T-helper 2 cell treated with Interferon-gamma antibody and Interleukin-4, amounts not matched to agents 5 μg/mL and 100 μg/mL, for 36 hours (primary cell): ENCODE results near the gene RAPGEF1.

ENCODE experiments used
- DNase-seq: peaks from one replicate; pipeline ENCODE4 v3.0.0; 2021; ENCODE audit warnings: low spot score
- H3K27ac Mint-ChIP-seq: one replicate; pipeline ENCODE4 v1.8.0; 2021; ENCODE audit warnings: mild to moderate bottlenecking, mixed read lengths
- H3K27me3 Mint-ChIP-seq: one replicate; pipeline ENCODE4 v1.8.0; 2021; ENCODE audit warnings: low read depth, mixed read lengths
- H3K36me3 Mint-ChIP-seq: one replicate; pipeline ENCODE4 v1.8.0; 2021; ENCODE audit warnings: low read depth, mixed read lengths
- H3K4me1 Mint-ChIP-seq: one replicate; pipeline ENCODE4 v1.8.0; 2021; ENCODE audit warnings: low read depth, mixed read lengths
- H3K4me3 Mint-ChIP-seq: one replicate; pipeline ENCODE4 v1.8.0; 2022; ENCODE audit warnings: mild to moderate bottlenecking, moderate library complexity, mixed read lengths
- H3K9me3 Mint-ChIP-seq: one replicate; pipeline ENCODE4 v1.8.0; 2021; ENCODE audit warnings: mixed read lengths

RAPGEF1 gene

GRCh38 chr9:131739133-131739958, 530 bp downstream of the RAPGEF1 start:
- DNase-seq, result peak; percentile 52
- Mint-ChIP-seq H3K4me1 (peaks cover 53% of the 10 kb centered on the region), H3K9me3 (no peaks in the 10 kb centered on the region), H3K27me3 (no peaks in the 10 kb centered on the region), H3K4me3 (peak overlapping the region; percentile 93), H3K27ac (peak overlapping the region; percentile 90), H3K36me3 (peaks cover 31% of the 10 kb centered on the region)

GRCh38 chr9:131738293-131739132, 1.4 kb downstream of the RAPGEF1 start:
- Mint-ChIP-seq H3K9me3 (no peaks in the 10 kb centered on the region), H3K4me1 (peaks cover 53% of the 10 kb centered on the region), H3K4me3 (peak overlapping the region; percentile 93), H3K36me3 (peaks cover 33% of the 10 kb centered on the region), H3K27me3 (no peaks in the 10 kb centered on the region), H3K27ac (peak overlapping the region; percentile 90)
- no peak for DNase-seq

GRCh38 chr9:131737426-131737825, 2.5 kb downstream of the RAPGEF1 start:
- Mint-ChIP-seq H3K9me3 (no peaks in the 10 kb centered on the region), H3K36me3 (peaks cover 35% of the 10 kb centered on the region), H3K4me1 (peaks cover 49% of the 10 kb centered on the region), H3K4me3 (peak overlapping the region; percentile 82), H3K27ac (peak overlapping the region; percentile 98), H3K27me3 (no peaks in the 10 kb centered on the region)
- DNase-seq, result no peak

- Mint-ChIP-seq H3K27ac (peak overlapping the region; percentile 98), H3K4me3 (peak overlapping the region; percentile 82), H3K4me1 (peaks cover 58% of the 10 kb centered on the region), H3K9me3 (no peaks in the 10 kb centered on the region), H3K27me3 (no peaks in the 10 kb centered on the region), H3K36me3 (peaks cover 40% of the 10 kb centered on the region)
- peak; percentile 15 for DNase-seq
Measured at GRCh38 chr9:131736431-131736830, 3.4 kb downstream of the RAPGEF1 start.

GRCh38 chr9:131735238-131736128, 4.4 kb downstream of the RAPGEF1 start:
- Mint-ChIP-seq H3K4me1 (peaks cover 67% of the 10 kb centered on the region), H3K9me3 (no peaks in the 10 kb centered on the region), H3K4me3 (peak overlapping the region; percentile 82), H3K36me3 (peaks cover 42% of the 10 kb centered on the region), H3K27ac (peak overlapping the region; percentile 98), H3K27me3 (no peaks in the 10 kb centered on the region)
- no peak for DNase-seq

- Mint-ChIP-seq H3K27ac (peak overlapping the region; percentile 98), H3K27me3 (no peaks in the 10 kb centered on the region), H3K36me3 (peaks cover 42% of the 10 kb centered on the region), H3K4me1 (peaks cover 70% of the 10 kb centered on the region), H3K9me3 (no peaks in the 10 kb centered on the region), H3K4me3 (peak overlapping the region; percentile 82)
- DNase-seq, result no peak
Measured at GRCh38 chr9:131734781-131735180, 5.1 kb downstream of the RAPGEF1 start.

- Mint-ChIP-seq H3K36me3 (peaks cover 46% of the 10 kb centered on the region), H3K9me3 (no peaks in the 10 kb centered on the region), H3K4me1 (peaks cover 75% of the 10 kb centered on the region), H3K4me3 (peak overlapping the region; percentile 82), H3K27ac (peak overlapping the region; percentile 98), H3K27me3 (no peaks in the 10 kb centered on the region)
- DNase-seq, result no peak
Measured at GRCh38 chr9:131734165-131734610, 5.7 kb downstream of the RAPGEF1 start.

DNA sequence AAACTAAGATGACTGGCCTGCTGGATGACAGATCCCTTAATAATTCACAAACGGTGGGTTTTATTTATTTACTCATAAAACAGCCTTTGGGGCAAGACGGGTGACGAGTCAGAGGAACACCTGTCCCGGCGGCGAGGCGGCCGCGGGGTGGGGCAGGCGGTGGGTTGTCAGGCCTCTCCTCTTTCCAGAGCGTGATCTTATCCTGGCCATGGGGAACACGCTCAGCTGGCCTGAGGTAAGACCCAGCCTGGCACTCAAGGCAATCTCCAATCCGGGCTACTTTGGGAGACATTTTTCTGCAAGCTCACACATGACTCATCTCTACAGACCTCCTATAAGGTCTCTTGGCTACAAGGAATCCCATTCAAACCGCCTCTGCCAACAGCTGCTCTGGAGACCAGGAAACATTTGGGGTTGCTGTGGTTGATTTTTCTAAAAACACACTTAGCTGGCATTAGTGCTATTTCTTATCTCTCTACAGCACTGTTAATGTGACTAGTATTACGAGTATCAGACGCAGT, 6.3 kb downstream of the RAPGEF1 start:
- peaks cover 78% of the 10 kb centered on the region for H3K4me1 Mint-ChIP-seq
- no peaks in the 10 kb centered on the region for H3K27me3 Mint-ChIP-seq
- no peaks in the 10 kb centered on the region for H3K9me3 Mint-ChIP-seq
- peak; percentile 58 for DNase-seq
- H3K27ac Mint-ChIP-seq, result peak overlapping the region; percentile 98
- H3K4me3 Mint-ChIP-seq, result peak overlapping the region; percentile 82
- peaks cover 41% of the 10 kb centered on the region for H3K36me3 Mint-ChIP-seq

- H3K9me3 Mint-ChIP-seq, result no peaks in the 10 kb centered on the region
- peaks cover 86% of the 10 kb centered on the region for H3K4me1 Mint-ChIP-seq
- H3K36me3 Mint-ChIP-seq, result peaks cover 41% of the 10 kb centered on the region
- peak overlapping the region; percentile 98 for H3K27ac Mint-ChIP-seq
- no peaks in the 10 kb centered on the region for H3K27me3 Mint-ChIP-seq
- no peak for DNase-seq
- peak overlapping the region; percentile 82 for H3K4me3 Mint-ChIP-seq
Measured at GRCh38 chr9:131732636-131733289, 7.1 kb downstream of the RAPGEF1 start.

- no peaks in the 10 kb centered on the region for H3K27me3 Mint-ChIP-seq
- H3K9me3 Mint-ChIP-seq, result no peaks in the 10 kb centered on the region
- H3K27ac Mint-ChIP-seq, result peak overlapping the region; percentile 98
- peak overlapping the region; percentile 82 for H3K4me3 Mint-ChIP-seq
- H3K4me1 Mint-ChIP-seq, result peaks cover 88% of the 10 kb centered on the region
- DNase-seq, result no peak
- H3K36me3 Mint-ChIP-seq, result peaks cover 41% of the 10 kb centered on the region
Measured at GRCh38 chr9:131732061-131732526, 7.8 kb downstream of the RAPGEF1 start.

DNA sequence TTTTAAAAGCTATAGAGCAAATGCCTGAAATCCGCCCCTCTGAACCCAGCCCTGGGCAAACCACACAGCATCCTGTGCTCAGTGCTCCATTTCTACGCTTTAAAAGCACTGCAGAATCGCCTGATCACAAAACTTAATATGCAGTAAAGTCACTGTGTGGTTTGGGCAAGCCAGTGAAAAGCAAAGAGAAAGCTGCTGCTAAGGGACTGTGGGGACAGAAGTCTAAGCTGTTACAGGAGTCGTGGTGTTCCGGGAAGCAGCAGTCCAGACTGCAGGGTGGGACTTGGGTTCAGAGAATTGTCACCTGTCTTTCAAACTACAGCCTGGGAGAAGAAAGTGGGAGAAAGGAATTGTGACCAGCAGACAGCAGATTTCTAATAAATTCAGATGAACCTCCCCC, 8.2 kb downstream of the RAPGEF1 start:
- Mint-ChIP-seq H3K27me3 (no peaks in the 10 kb centered on the region), H3K4me1 (peaks cover 88% of the 10 kb centered on the region), H3K36me3 (peaks cover 43% of the 10 kb centered on the region), H3K27ac (peak overlapping the region; percentile 98), H3K9me3 (no peaks in the 10 kb centered on the region), H3K4me3 (peak overlapping the region; percentile 82)
- no peak for DNase-seq

GRCh38 chr9:131731237-131731636, 8.6 kb downstream of the RAPGEF1 start:
- H3K36me3 Mint-ChIP-seq, result peaks cover 41% of the 10 kb centered on the region
- H3K27me3 Mint-ChIP-seq, result no peaks in the 10 kb centered on the region

More at GRCh38 chr9:131731237-131731636, 8.6 kb downstream of the RAPGEF1 start:
- H3K27ac Mint-ChIP-seq, result peak overlapping the region; percentile 98
- DNase-seq, result no peak
- H3K4me1 Mint-ChIP-seq, result peaks cover 87% of the 10 kb centered on the region
- H3K4me3 Mint-ChIP-seq, result peak overlapping the region; percentile 82
- no peaks in the 10 kb centered on the region for H3K9me3 Mint-ChIP-seq
